ENCODE results near the gene ZNF581.
A peak's percentile ranks its signal among the peaks of the same experiment; 100 is the strongest.

Gene ZNF581

DNA sequence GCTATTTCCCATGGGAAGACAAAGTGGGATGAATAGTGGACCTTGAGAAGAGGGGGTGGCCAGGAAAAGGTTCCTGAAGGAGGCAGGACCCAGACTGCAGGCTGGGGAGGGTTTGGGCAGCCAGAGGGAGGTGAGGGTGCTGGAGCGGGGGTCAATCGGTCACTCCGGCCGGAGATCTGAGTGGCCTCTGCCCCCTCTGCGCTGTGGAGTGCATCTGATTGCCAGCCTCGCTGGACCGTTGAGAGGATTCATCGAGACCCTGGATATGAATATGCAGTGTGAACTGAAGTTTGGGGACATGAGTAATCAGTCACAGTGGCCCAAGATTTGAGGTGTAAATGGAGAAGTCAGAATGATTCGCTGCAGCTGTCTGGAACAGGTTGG, 8.1 kb upstream of the ZNF581 start:
- Histone ChIP-seq H3K27ac (ENCODE audit: low read length) (peak overlapping the region; percentile 62), H3K79me2 (ENCODE audit: low read length) (peaks cover 57% of the 10 kb centered on the region), H4K20me1 (ENCODE audit: insufficient read depth, low read length) (no peaks in the 10 kb centered on the region), H3K4me3 (ENCODE audit: low read length) (peak overlapping the region; percentile 92), H3K27me3 (ENCODE audit: low read depth, low read length) (no peaks in the 10 kb centered on the region), H3K9ac (ENCODE audit: low read length) (peak overlapping the region; percentile 98), H3K4me1 (ENCODE audit: low read length) (peaks cover 28% of the 10 kb centered on the region), H3K4me2 (ENCODE audit: low read length) (peak overlapping the region; percentile 88), H3K36me3 (replicated peaks; ENCODE audit: low read depth, low read length) (peaks cover 3% of the 10 kb centered on the region), H3K9me3 (ENCODE audit: insufficient read depth, low read length) (no peaks in the 10 kb centered on the region), H2AFZ (ENCODE audit: low read depth, low read length) (no peak overlapping the region)
- TF ChIP-seq, protein P1, sequence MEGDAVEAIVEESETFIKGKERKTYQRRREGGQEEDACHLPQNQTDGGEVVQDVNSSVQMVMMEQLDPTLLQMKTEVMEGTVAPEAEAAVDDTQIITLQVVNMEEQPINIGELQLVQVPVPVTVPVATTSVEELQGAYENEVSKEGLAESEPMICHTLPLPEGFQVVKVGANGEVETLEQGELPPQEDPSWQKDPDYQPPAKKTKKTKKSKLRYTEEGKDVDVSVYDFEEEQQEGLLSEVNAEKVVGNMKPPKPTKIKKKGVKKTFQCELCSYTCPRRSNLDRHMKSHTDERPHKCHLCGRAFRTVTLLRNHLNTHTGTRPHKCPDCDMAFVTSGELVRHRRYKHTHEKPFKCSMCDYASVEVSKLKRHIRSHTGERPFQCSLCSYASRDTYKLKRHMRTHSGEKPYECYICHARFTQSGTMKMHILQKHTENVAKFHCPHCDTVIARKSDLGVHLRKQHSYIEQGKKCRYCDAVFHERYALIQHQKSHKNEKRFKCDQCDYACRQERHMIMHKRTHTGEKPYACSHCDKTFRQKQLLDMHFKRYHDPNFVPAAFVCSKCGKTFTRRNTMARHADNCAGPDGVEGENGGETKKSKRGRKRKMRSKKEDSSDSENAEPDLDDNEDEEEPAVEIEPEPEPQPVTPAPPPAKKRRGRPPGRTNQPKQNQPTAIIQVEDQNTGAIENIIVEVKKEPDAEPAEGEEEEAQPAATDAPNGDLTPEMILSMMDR (IDR thresholded peaks at IDR 0.05; ENCODE audit: low read depth, low read length), result no peak
- no peak for TF ChIP-seq EZH2phosphoT487 (IDR thresholded peaks at IDR 0.05; ENCODE audit: low read depth)

- H3K4me1 ChIP-seq (ENCODE audit: low read length), result peaks cover 31% of the 10 kb centered on the region
- H3K79me2 ChIP-seq (ENCODE audit: low read length), result peaks cover 60% of the 10 kb centered on the region
- peak overlapping the region; percentile 88 for H3K4me2 ChIP-seq (ENCODE audit: low read length)
- TF ChIP-seq EZH2phosphoT487 (IDR thresholded peaks at IDR 0.05; ENCODE audit: low read depth), result no peak
- TF ChIP-seq, protein P1 (IDR thresholded peaks at IDR 0.05; ENCODE audit: low read depth, low read length), result no peak
- no peaks in the 10 kb centered on the region for H3K27me3 ChIP-seq (ENCODE audit: low read depth, low read length)
- H3K4me3 ChIP-seq (ENCODE audit: low read length), result peak overlapping the region; percentile 92
- no peaks in the 10 kb centered on the region for H3K9me3 ChIP-seq (ENCODE audit: insufficient read depth, low read length)
- peaks cover 3% of the 10 kb centered on the region for H3K36me3 ChIP-seq (replicated peaks; ENCODE audit: low read depth, low read length)
- H3K9ac ChIP-seq (ENCODE audit: low read length), result peak overlapping the region; percentile 98
- no peak overlapping the region for H2AFZ ChIP-seq (ENCODE audit: low read depth, low read length)
- no peaks in the 10 kb centered on the region for H4K20me1 ChIP-seq (ENCODE audit: insufficient read depth, low read length)
- peak overlapping the region; percentile 62; the same call in 1 of the 2 replicates for H3K27ac ChIP-seq (ENCODE audit: low read length)
These were observed 7.5 kb upstream of the ZNF581 start for GRCh38 chr19:55635856-55636440.

GRCh38 chr19:55636723-55637122, 6.7 kb upstream of the ZNF581 start:
- H3K4me3 ChIP-seq (ENCODE audit: low read length), result peak overlapping the region; percentile 92; the same call in 1 of the 2 replicates
- no peak for TF ChIP-seq EZH2phosphoT487 (IDR thresholded peaks at IDR 0.05; ENCODE audit: low read depth)
- TF ChIP-seq, protein P1 (IDR thresholded peaks at IDR 0.05; ENCODE audit: low read depth, low read length), result no peak
- peak overlapping the region; percentile 88 for H3K4me2 ChIP-seq (ENCODE audit: low read length)
- peaks cover 3% of the 10 kb centered on the region for H3K36me3 ChIP-seq (replicated peaks; ENCODE audit: low read depth, low read length)
- peaks cover 66% of the 10 kb centered on the region for H3K79me2 ChIP-seq (ENCODE audit: low read length)
- no peaks in the 10 kb centered on the region for H3K9me3 ChIP-seq (ENCODE audit: insufficient read depth, low read length)
- no peak overlapping the region for H3K9ac ChIP-seq (ENCODE audit: low read length)
- no peak overlapping the region for H3K27ac ChIP-seq (ENCODE audit: low read length)
- peaks cover 31% of the 10 kb centered on the region for H3K4me1 ChIP-seq (ENCODE audit: low read length)
- no peak overlapping the region for H2AFZ ChIP-seq (ENCODE audit: low read depth, low read length)
- H3K27me3 ChIP-seq (ENCODE audit: low read depth, low read length), result no peaks in the 10 kb centered on the region
- no peaks in the 10 kb centered on the region for H4K20me1 ChIP-seq (ENCODE audit: insufficient read depth, low read length)

DNA sequence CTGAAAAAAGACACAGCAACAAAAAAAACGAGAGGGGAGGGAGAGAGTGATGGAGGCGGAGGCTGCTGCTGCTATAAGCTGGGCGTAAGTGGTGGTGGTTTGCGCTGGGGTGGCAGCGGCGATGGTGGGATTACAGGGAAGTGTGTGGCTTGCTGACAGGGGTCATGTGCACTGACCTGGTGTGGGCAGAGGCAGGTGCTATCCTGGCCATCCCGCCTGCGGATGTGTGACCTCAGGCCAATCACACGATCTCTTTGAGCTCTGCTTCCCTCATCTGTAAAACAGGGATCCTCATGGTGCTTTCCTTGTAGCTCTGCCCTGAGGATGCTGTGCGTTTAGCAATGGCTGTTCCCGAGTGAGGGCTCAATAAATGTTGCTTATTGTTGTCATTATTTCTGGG, 5.9 kb upstream of the ZNF581 start:
- TF ChIP-seq, protein P1 (IDR thresholded peaks at IDR 0.05; ENCODE audit: low read depth, low read length), result no peak
- TF ChIP-seq EZH2phosphoT487 (IDR thresholded peaks at IDR 0.05; ENCODE audit: low read depth), result no peak
- Histone ChIP-seq H3K79me2 (ENCODE audit: low read length) (peaks cover 74% of the 10 kb centered on the region), H3K4me1 (ENCODE audit: low read length) (peaks cover 26% of the 10 kb centered on the region), H3K27ac (ENCODE audit: low read length) (no peak overlapping the region), H3K9ac (ENCODE audit: low read length) (no peak overlapping the region), H3K4me3 (ENCODE audit: low read length) (no peak overlapping the region), H2AFZ (ENCODE audit: low read depth, low read length) (no peak overlapping the region), H4K20me1 (ENCODE audit: insufficient read depth, low read length) (no peaks in the 10 kb centered on the region), H3K9me3 (ENCODE audit: insufficient read depth, low read length) (no peaks in the 10 kb centered on the region), H3K27me3 (ENCODE audit: low read depth, low read length) (no peaks in the 10 kb centered on the region), H3K4me2 (ENCODE audit: low read length) (no peak overlapping the region), H3K36me3 (replicated peaks; ENCODE audit: low read depth, low read length) (peaks cover 3% of the 10 kb centered on the region)

All from OCI-LY3 (cell line).